ENCODE data around the gene SSBP4.

Gene SSBP4

DNA sequence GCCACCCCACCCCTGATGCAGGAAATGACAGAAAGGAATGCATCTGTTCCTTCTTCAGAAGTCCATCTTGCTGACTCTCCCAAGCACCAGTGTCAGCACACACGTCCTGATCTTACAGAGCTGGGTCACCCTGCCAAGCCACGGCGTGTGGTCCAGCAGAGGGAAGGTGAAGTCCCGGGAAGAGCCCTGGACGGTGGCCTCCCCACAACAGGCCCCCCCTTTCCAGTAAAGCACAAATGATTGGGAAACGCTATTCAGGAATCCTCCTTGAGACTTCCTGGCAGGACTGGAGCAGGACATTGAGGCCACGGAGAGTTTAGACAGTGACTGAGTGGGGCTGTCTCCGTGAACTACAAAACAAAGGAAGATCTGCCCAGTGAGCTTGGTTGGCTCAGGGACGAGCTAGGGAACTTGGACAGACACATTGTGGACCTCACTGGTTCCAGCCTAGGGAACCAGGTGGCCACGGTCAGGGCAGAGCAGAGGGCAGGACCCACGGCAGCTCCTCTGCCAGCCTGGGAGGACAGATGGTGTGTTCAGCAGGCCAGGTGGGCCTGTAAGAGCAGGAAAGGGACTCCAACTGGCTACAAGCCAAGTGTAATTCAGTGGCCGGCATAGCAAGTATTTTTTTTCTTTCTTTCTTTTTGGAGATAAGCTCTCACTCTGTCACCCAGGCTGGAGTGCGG lies 61.0 kb downstream of the SSBP4 start:
- in situ Hi-C loops (cut with MboI; ENCODE audit: low sequenced_read_pairs), result no loop called here

GRCh38 chr19:18481505-18482222 lies 62.5 kb downstream of the SSBP4 start:
- in situ Hi-C loops (cut with MboI; ENCODE audit: low sequenced_read_pairs), result no loop called here

DNA sequence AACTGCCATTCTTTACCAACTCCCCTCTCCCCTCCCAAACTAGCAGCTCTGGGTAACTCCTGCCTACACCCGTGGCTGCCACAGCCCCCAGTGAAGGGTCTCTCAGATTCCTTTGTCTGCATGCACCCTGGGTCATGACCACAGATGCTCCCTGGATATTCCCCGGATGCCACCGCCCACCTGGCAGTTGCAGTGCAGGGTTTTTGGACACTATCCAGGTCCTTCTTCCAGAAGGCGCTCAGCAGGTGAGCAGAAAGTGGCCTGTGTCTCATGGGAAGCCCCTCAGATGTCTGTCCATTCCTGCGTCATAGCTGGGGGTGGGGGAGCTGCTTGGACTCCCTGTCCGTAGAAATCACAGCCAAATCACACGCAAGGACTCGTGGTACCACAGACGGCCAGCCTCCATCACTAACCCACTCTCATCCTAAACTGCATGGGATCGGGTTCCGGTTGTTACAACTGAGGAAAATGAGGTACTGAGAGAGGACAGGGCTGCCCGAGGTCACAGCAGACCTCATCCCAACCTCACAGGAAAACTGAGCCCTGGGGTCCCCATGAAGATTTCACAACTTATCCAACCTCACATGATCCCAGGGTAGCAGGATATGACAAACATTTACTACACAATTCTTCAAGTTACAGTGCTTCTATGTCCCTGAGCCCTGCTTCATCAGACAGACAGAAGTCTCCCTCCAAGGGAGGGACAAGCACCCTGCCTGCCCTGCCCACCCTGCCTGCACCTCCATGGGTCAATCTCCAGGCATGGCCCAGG lies 64.1 kb downstream of the SSBP4 start:
- in situ Hi-C loops (cut with MboI; ENCODE audit: low sequenced_read_pairs), result no loop called here

Measured in HL-60/S4 treated with phorbol 12-myristate 13-acetate at 8.2 ng/mL for 4 days and 3 days (cell line).